ENCODE results near the gene MSH3.

Gene MSH3

GRCh38 chr5:80654391-80655230, at the start of gene MSH3, which contains the start of gene DHFR:
TSS of gene MSH3 (plus strand) at chr5:80654652. CDS start at chr5:80654728, 76 bp downstream.
TSS of gene DHFR (minus strand) at chr5:80654983. CDS start at chr5:80654489, 494 bp downstream.
- DNase-seq (ENCODE audit: low read depth) = peak; percentile 94

GRCh38 chr5:80607343-80607742, 47.1 kb upstream of the MSH3 start:
- DNase-seq (ENCODE audit: low read depth) = no peak

- DNase-seq (ENCODE audit: low read depth) = no peak
Measured at GRCh38 chr5:80607832-80608231, 46.6 kb upstream of the MSH3 start.

- DNase-seq (ENCODE audit: low read depth) = no peak
Measured at GRCh38 chr5:80608731-80609130, 45.7 kb upstream of the MSH3 start.

GRCh38 chr5:80609692-80610091, 44.8 kb upstream of the MSH3 start:
- DNase-seq (ENCODE audit: low read depth) = no peak

- DNase-seq (ENCODE audit: low read depth) = no peak
Measured at GRCh38 chr5:80615266-80615914, 39.1 kb upstream of the MSH3 start.

- DNase-seq (ENCODE audit: low read depth) = no peak
Measured at GRCh38 chr5:80618438-80618837, 36.0 kb upstream of the MSH3 start.

GRCh38 chr5:80619086-80619485, 35.4 kb upstream of the MSH3 start:
- DNase-seq (ENCODE audit: low read depth) = peak; percentile 12

- DNase-seq (ENCODE audit: low read depth) = peak; percentile 31
Measured at GRCh38 chr5:80620211-80620610, 34.2 kb upstream of the MSH3 start.

GRCh38 chr5:80622756-80623155, 31.7 kb upstream of the MSH3 start:
- DNase-seq (ENCODE audit: low read depth) = no peak

- DNase-seq (ENCODE audit: low read depth) = no peak
Measured at GRCh38 chr5:80623999-80624398, 30.5 kb upstream of the MSH3 start.

GRCh38 chr5:80625230-80625629, 29.2 kb upstream of the MSH3 start:
- no peak for DNase-seq (ENCODE audit: low read depth)

GRCh38 chr5:80629281-80629680, 25.2 kb upstream of the MSH3 start:
- no peak for DNase-seq (ENCODE audit: low read depth)

- DNase-seq (ENCODE audit: low read depth) = no peak
Measured at GRCh38 chr5:80631278-80632259, 22.9 kb upstream of the MSH3 start.

GRCh38 chr5:80632700-80633099, 21.8 kb upstream of the MSH3 start:
- DNase-seq (ENCODE audit: low read depth) = no peak

GRCh38 chr5:80634193-80634592, 20.3 kb upstream of the MSH3 start:
- DNase-seq (ENCODE audit: low read depth) = no peak

- DNase-seq (ENCODE audit: low read depth) = no peak
Measured at GRCh38 chr5:80641353-80641752, 13.1 kb upstream of the MSH3 start.

- no peak for DNase-seq (ENCODE audit: low read depth)
Measured at GRCh38 chr5:80644900-80645299, 9.6 kb upstream of the MSH3 start.

GRCh38 chr5:80646926-80647325, 7.5 kb upstream of the MSH3 start:
- DNase-seq (ENCODE audit: low read depth) = no peak

GRCh38 chr5:80653502-80653901, 950 bp upstream of the MSH3 start:
- no peak for DNase-seq (ENCODE audit: low read depth)

GRCh38 chr5:80654054-80654390, 430 bp upstream of the MSH3 start:
- DNase-seq (ENCODE audit: low read depth) = peak; percentile 56

GRCh38 chr5:80655231-80655774, 851 bp downstream of the MSH3 start:
- DNase-seq (ENCODE audit: low read depth) = peak; percentile 56
